Peyer's patch (tissue), 4 donors: Measurements from ENCODE around the gene ITGA11. TPM values are rescaled to one million over a fixed set of nuclear protein-coding genes. Genes with fewer than 3 reads are reported as not detected.

Experiments used
- DNase-seq, 3 donors: peaks; one replicate each; pipeline ENCODE4 v3.0.0-alpha.2; 2017 to 2019
- H3K27ac ChIP-seq, 4 donors: fragments of 200-600 bp; sonication (generic); one replicate each; pipeline ENCODE4 v1.5.1; 2016 to 2019
- H3K27me3 ChIP-seq, 2 donors: fragments of 200-600 bp; sonication (generic); one replicate each; pipeline ENCODE4 v1.5.1; 2019
- H3K36me3 ChIP-seq, 3 donors: fragments of 200-600 bp; sonication (generic); one replicate each; pipeline ENCODE4 v1.5.1; 2016 to 2019
- H3K4me1 ChIP-seq, 4 donors: fragments of 200-600 bp; sonication (generic); one replicate each; pipeline ENCODE4 v1.5.1; 2016 to 2019
- H3K4me3 ChIP-seq, 4 donors: fragments of 200-600 bp; sonication (generic); 1 replicate in 3 of 4; 2 replicates in 1 of 4; pipeline ENCODE4 v1.5.1; 2016 to 2019; ENCODE audit warnings: mild to moderate bottlenecking in 1 of 4
- H3K9me3 ChIP-seq, 4 donors: fragments of 200-600 bp; sonication (generic); one replicate each; pipeline ENCODE4 v1.5.1; 2016 to 2019; ENCODE audit warnings: mild to moderate bottlenecking in 1 of 4
- POLR2A ChIP-seq, 2 donors: fragments of 450-650 bp; IDR thresholded peaks; one replicate each; pipeline ENCODE4 v1.5.1; 2017; ENCODE audit warnings: antibody characterized with exemption in 2 of 2, mild to moderate bottlenecking in 2 of 2, moderate library complexity in 2 of 2
- total RNA-seq, 4 donors: library from RNA; depleted of rRNA; stranded (reverse); fragments of >200 nt; gene quantifications; one replicate each; pipeline ENCODE4 v1.1.0, GENCODE V29; 2016
- TF ChIP-seq, protein P1 (sequence below), 6 experiments: fragments of 450-650 bp in 4 of 6; fragments of 200-600 bp in 2 of 6; sonication (generic) in 1 of 6; IDR thresholded peaks; one replicate each; pipeline ENCODE4 v1.5.1; 2017 to 2019; ENCODE audit warnings: antibody characterized with exemption in 6 of 6, mild to moderate bottlenecking in 3 of 6, moderate library complexity in 1 of 6

ITGA11 gene
- total RNA-seq, 4 donors from 2014 or later, result 0.88 to 24.8 (median 2.6) TPM

DNA sequence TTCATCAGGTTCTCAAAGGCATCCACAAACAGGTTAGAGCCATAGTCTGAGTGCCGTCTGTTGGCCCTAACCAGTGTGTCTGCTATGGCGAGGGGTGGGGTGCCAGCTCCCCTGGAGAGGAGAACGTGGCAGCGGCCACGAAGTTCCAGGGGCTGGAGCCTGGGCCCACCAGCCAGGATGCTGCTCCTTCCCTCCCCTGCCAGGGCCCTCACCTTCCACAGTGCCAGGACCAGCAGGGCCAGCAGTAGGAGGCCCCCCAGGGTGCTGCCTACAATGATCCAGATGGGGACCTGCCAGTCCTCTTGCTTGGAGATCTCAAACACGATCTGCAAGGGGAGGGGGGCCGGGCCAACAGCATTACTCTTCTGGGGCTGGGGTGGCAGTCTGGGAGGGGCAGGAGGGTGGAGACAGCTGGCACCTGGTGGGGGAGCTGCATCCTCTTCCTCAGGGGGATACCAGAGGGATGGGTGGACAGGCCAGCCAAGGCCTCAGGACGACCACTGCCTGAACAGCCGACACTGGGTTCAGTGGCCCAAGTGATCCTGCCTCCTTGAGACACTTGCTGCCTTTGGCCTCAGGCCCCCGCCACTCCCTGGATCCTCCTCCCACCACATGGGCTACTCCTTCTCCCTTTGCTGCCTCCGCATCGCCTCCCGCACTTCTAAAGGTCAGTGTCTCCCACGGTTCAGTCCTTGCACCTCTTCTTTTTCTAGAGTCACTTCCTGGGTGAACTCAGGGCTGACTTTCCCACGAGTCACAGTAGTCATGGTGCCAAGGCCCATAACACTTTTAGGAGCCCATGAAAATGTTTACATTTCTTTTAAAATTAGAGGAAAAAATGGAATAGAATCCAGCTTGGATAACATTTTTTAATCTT is 128.2 kb downstream of the ITGA11 start:
- Histone ChIP-seq H3K4me1 (peaks cover 0 to 23% (median 6%) of the 10 kb centered on the region in 4 donors), H3K27ac (no peak overlapping the region), H3K4me3 (no peak overlapping the region), H3K27me3 (no peaks in the 10 kb centered on the region), H3K9me3 (no peaks in the 10 kb centered on the region), H3K36me3 (no peaks in the 10 kb centered on the region)
- peak in 1 of 3 donors; percentile 38 for DNase-seq
- TF ChIP-seq POLR2A (IDR thresholded peaks at IDR 0.05), result no peak
- TF ChIP-seq, protein P1, sequence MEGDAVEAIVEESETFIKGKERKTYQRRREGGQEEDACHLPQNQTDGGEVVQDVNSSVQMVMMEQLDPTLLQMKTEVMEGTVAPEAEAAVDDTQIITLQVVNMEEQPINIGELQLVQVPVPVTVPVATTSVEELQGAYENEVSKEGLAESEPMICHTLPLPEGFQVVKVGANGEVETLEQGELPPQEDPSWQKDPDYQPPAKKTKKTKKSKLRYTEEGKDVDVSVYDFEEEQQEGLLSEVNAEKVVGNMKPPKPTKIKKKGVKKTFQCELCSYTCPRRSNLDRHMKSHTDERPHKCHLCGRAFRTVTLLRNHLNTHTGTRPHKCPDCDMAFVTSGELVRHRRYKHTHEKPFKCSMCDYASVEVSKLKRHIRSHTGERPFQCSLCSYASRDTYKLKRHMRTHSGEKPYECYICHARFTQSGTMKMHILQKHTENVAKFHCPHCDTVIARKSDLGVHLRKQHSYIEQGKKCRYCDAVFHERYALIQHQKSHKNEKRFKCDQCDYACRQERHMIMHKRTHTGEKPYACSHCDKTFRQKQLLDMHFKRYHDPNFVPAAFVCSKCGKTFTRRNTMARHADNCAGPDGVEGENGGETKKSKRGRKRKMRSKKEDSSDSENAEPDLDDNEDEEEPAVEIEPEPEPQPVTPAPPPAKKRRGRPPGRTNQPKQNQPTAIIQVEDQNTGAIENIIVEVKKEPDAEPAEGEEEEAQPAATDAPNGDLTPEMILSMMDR (IDR thresholded peaks at IDR 0.05), result no peak

DNA sequence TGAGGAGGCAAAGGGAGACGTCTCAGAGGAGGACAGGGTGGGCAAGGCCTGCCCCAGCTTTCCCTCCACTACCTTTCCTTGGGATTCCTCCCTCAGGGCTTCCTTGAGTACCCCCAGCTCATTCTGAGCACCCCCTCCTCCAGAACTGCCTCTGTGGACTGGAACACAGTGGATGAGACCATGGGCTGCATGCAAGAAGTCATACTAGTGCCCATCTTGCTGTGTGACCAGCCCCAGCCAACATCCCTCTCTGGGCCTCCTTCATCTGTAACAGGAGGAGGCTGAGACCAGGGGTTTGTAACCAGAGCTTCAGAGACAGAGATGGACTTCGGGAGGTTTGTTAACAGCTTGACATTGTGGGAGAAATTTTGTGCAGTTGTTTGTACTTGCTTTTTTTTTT is 128.8 kb downstream of the ITGA11 start:
- no peak for DNase-seq

DNA sequence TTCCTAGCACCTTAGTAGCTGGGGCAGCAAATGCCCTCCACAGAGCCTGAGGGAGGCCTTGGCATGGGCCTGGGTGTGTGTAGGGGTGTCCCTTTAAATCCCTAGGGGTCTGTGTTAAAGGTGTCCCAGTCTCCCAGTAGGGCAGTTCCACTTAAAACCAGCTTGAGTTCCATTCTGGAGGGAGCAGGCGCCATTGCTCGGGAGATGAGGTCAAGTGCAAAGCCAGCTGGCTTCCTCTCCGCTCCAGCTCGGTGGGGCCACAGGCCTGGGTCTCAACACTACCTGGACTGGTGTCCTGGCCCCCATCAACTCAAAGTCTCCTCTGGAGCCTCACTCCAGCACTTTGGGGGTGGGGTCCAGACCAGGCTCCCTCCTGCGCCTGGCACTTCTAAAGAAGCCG is 129.2 kb downstream of the ITGA11 start:
- Histone ChIP-seq H3K36me3 (no peaks in the 10 kb centered on the region), H3K27me3 (no peaks in the 10 kb centered on the region), H3K9me3 (no peaks in the 10 kb centered on the region), H3K27ac (no peak overlapping the region), H3K4me3 (no peak overlapping the region), H3K4me1 (peaks cover 0 to 34% (median 6%) of the 10 kb centered on the region in 4 donors)
- no peak for TF ChIP-seq POLR2A (IDR thresholded peaks at IDR 0.05)
- TF ChIP-seq, protein P1 (IDR thresholded peaks at IDR 0.05), result no peak
- no peak for DNase-seq

More for the DNA sequence above, 128.8 kb downstream of the ITGA11 start:
- TF ChIP-seq, protein P1 (IDR thresholded peaks at IDR 0.05), result no peak
- TF ChIP-seq POLR2A (IDR thresholded peaks at IDR 0.05), result no peak
- Histone ChIP-seq H3K27ac (no peak overlapping the region), H3K9me3 (no peaks in the 10 kb centered on the region), H3K4me1 (peaks cover 0 to 30% (median 6%) of the 10 kb centered on the region in 4 donors), H3K27me3 (no peaks in the 10 kb centered on the region), H3K36me3 (no peaks in the 10 kb centered on the region), H3K4me3 (no peak overlapping the region)

DNA sequence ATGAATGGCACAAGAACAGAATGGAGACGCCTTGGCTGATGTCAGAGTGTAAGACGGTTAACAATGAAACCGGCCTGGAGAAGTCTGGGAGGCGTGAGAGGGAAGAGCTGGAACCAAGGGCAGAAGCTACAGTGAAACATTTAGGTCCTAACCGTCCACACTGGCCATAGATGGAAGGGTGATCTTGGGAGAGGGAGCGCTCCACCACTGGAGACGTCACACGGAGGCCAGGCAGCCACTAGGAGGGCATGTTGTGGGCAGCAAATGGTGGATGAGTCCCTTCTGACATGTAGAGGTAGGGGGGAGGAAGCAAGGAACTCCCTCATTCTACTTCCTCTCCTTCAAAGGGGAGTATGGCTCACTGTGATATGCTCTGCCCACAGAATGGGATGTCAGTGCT is 130.7 kb downstream of the ITGA11 start:
- no peak overlapping the region for H3K4me3 ChIP-seq
- H3K27ac ChIP-seq, result peak overlapping the region in 2 of 4 donors; percentile 63 to 71
- H3K4me1 ChIP-seq, result peaks cover 0 to 34% (median 6%) of the 10 kb centered on the region in 4 donors
- TF ChIP-seq, protein P1 (IDR thresholded peaks at IDR 0.05), result no peak
- TF ChIP-seq POLR2A (IDR thresholded peaks at IDR 0.05), result no peak
- H3K27me3 ChIP-seq, result no peaks in the 10 kb centered on the region
- no peaks in the 10 kb centered on the region for H3K9me3 ChIP-seq
- H3K36me3 ChIP-seq, result no peaks in the 10 kb centered on the region
- DNase-seq, result no peak

DNA sequence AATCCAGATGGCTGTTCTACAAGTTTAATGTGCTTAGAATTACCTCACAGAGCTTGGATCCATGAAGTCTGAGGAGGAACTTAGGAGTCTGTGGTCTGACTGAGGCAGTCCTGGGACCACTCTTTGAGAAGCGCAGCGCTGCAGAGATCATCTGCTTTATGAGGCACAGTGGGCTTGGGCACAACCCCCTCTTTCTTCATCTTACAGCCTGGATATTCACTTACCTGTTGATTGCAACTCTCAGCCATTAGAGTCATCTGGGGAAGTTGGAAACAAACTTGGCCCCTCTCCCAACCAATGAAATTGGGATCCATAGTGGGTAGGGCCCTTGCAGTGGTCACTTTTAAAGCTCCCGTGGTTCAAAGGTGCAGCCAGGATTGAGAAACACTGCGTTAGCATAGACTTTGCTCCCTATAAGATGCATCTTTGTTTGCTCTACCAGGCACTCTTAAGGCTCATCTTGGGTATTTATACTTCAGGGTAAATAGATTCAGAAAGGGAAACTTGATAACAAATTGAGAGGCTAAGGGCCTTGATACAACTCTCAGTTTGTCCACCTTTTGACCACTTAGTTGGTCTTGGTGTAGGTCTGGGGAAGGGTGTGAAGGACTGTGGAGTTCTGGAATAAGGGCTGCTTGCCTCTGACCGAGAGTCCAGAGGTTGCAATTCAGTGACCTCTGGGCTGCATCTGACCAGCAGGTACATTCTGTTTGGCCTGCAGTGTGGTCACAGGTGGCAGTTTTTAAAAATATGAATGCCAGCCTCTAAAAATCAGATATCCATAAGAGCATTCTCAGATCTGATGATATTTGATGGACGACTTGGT is 131.6 kb downstream of the ITGA11 start:
- peak in 1 of 3 donors; percentile 78 for DNase-seq
- Histone ChIP-seq H3K4me1 (peaks cover 0 to 35% (median 6%) of the 10 kb centered on the region in 4 donors), H3K27ac (peak overlapping the region; percentile 3 to 71 (median 42)), H3K36me3 (no peaks in the 10 kb centered on the region), H3K9me3 (no peaks in the 10 kb centered on the region), H3K4me3 (no peak overlapping the region), H3K27me3 (no peaks in the 10 kb centered on the region)
- TF ChIP-seq, protein P1 (IDR thresholded peaks at IDR 0.05), result no peak
- TF ChIP-seq POLR2A (IDR thresholded peaks at IDR 0.05), result no peak
